ENCODE results near the gene SURF6. TPM values are rescaled to one million over a fixed set of nuclear protein-coding genes. Genes with fewer than 3 reads are reported as not detected.

SURF6 gene
- total RNA-seq, 2 donors from 2014 or later = 20.8 to 37.9 TPM

DNA sequence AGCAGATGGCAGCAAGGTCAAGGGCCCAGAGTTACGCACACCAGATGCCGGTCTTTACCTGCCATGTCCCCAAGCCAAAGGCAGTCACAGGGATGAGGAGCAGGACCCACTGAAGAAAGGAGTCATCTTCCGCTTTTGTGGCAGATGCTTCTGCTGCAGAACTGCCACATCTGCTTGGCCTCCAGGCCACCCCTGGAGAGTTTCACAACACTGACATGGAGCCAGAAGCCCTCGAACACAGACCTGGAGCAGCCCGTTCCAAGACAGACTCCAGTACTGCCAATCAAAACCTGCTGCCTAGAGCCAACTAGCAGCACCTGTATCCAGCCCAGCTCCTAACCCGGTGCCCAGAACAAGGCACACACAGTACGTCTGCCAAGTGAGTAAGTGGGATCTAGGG, 18.8 kb upstream of the SURF6 start:
- Histone ChIP-seq H3K4me3 (no peak overlapping the region), H3K4me1 (peaks cover 52% of the 10 kb centered on the region), H3K27ac (no peak overlapping the region), H3K36me3 (replicated peaks in 1 of 2; ENCODE audit: insufficient read depth in 1 of 2, low read depth in 2 of 2) (peaks cover 5 to 23% of the 10 kb centered on the region in 2 donors), H3K27me3 (no peaks in the 10 kb centered on the region), H3K9me3 (no peaks in the 10 kb centered on the region)
- no peak for TF ChIP-seq POLR2A (IDR thresholded peaks at IDR 0.05)
- TF ChIP-seq, protein P1, sequence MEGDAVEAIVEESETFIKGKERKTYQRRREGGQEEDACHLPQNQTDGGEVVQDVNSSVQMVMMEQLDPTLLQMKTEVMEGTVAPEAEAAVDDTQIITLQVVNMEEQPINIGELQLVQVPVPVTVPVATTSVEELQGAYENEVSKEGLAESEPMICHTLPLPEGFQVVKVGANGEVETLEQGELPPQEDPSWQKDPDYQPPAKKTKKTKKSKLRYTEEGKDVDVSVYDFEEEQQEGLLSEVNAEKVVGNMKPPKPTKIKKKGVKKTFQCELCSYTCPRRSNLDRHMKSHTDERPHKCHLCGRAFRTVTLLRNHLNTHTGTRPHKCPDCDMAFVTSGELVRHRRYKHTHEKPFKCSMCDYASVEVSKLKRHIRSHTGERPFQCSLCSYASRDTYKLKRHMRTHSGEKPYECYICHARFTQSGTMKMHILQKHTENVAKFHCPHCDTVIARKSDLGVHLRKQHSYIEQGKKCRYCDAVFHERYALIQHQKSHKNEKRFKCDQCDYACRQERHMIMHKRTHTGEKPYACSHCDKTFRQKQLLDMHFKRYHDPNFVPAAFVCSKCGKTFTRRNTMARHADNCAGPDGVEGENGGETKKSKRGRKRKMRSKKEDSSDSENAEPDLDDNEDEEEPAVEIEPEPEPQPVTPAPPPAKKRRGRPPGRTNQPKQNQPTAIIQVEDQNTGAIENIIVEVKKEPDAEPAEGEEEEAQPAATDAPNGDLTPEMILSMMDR (IDR thresholded peaks at IDR 0.05) = no peak
- no peak for ATAC-seq
- 45 to 53% methylated on average over 3 to 7 of the region's 7 CpGs for WGBS, 2 donors
- intact Hi-C loops (cut with DNase I) = no loop called here
- DNase-seq = no peak

DNA sequence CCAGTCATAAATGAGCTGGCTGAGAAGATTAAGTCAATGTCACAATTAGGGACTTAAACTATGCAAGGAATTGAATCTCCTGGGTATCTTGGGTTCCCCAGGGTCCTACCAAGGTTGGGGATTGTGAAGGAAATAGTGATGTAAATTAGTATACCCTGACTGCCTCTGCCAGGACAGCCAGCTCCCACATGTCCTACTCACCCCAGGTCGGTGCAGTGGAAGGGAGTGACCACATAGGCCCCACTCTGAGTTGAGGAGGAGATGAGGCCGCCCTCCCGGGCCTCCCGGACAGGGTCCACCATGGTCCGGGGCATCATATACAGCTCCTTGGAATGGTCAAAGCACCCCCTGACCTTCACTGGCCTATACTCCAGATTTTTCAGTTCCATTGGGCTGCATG, 17.6 kb upstream of the SURF6 start:
- ATAC-seq (no peak), DNase-seq (no peak)
- TF ChIP-seq, protein P1 (IDR thresholded peaks at IDR 0.05) = no peak
- no peak for TF ChIP-seq POLR2A (IDR thresholded peaks at IDR 0.05)
- peaks cover 49% of the 10 kb centered on the region for H3K4me1 ChIP-seq
- intact Hi-C loops (cut with DNase I) = no loop called here
- no peaks in the 10 kb centered on the region for H3K27me3 ChIP-seq
- WGBS, 2 donors = 88 to 100% methylated on average over 2 to 5 of the region's 5 CpGs
- no peak overlapping the region for H3K27ac ChIP-seq
- H3K9me3 ChIP-seq = no peaks in the 10 kb centered on the region
- peaks cover 9 to 26% of the 10 kb centered on the region in 2 donors for H3K36me3 ChIP-seq (replicated peaks in 1 of 2; ENCODE audit: insufficient read depth in 1 of 2, low read depth in 2 of 2)
- H3K4me3 ChIP-seq = no peak overlapping the region

DNA sequence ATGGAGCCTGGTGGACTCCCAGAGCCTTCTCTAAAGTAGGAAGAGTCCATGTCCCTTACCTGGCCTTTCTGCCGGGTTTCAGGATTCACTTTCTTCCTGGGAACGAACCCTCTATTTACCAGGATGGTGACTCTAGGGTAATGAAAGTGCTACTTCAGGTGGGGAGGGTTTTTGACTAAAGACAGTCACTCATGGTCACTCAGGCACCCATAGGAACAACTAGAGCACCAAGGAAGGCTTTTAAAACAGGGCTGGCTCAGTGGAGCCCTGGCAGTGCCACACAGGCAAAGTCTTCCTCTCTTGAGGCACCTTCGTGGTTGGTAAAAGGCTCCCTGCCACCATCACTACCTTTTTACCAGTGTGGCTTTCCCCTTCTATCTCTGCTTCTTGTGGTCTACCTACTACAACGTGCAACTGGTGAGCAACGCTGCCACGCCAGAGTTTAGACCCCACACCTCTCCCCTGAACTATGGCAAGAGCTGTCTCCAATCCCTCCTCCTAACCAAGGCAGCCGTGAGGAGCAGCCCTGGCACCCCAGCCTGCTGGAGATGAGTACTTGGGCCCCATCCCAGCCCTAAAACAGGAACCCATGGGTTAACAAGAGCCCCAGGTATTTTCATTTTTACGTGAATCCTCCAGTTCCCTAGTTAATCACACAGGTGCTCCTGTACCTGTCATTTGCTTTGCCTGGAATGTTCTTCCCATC, 16.8 kb upstream of the SURF6 start:
- DNase-seq (no peak), ATAC-seq (no peak)
- Histone ChIP-seq H3K27ac (no peak overlapping the region), H3K4me3 (no peak overlapping the region), H3K9me3 (no peaks in the 10 kb centered on the region), H3K27me3 (no peaks in the 10 kb centered on the region), H3K36me3 (replicated peaks in 1 of 2; ENCODE audit: insufficient read depth in 1 of 2, low read depth in 2 of 2) (peaks cover 9 to 26% of the 10 kb centered on the region in 2 donors), H3K4me1 (peaks cover 42% of the 10 kb centered on the region)
- TF ChIP-seq POLR2A (IDR thresholded peaks at IDR 0.05) = no peak
- TF ChIP-seq, protein P1 (IDR thresholded peaks at IDR 0.05) = no peak
- intact Hi-C loops (cut with DNase I) = no loop called here
- WGBS, 2 donors = 67 to 73% methylated on average over 8 of the region's 8 CpGs

DNA sequence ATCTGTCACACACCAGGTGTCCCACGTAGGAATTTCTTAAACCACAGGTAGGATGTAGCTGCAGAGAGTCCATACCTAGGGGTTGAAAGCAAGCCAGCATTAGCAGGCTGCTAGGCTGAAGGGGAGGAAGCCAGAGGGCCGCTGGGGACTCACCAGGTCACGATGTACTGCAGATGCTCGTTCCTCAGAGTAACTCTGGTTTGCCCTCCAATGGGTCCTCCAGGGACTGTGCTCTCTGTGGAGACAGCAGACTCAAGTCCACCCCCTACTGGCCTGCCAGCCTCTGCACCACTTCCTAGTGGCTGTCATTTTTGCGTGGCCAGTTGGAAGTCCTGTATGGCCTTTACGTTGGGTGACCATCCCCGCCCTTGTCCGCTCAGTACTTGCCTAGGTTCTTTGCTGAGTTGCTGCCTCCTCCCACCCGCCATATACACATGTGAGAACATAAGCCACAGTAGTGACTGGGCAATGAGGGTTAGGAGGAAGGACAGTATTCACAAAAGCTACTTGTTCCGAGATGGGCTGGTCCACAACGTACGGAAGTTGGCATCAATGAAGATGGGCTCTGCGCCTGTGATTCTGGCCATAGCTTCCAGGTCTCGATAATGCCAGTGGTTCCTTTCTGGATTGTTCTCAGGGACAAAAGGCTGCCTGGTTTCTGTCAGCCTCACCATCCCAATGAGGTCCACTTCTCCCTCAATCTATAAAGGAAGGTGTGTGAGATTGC, 16.1 kb upstream of the SURF6 start:
- DNase-seq (peak in 3 of 4 donors; percentile 44 to 55 (median 46)), ATAC-seq (no peak)
- 78 to 87% methylated on average over 13 to 14 of the region's 14 CpGs for WGBS, 2 donors
- H3K4me1 ChIP-seq = peaks cover 35% of the 10 kb centered on the region
- H3K27me3 ChIP-seq = no peaks in the 10 kb centered on the region
- peaks cover 9 to 26% of the 10 kb centered on the region in 2 donors for H3K36me3 ChIP-seq (replicated peaks in 1 of 2; ENCODE audit: insufficient read depth in 1 of 2, low read depth in 2 of 2)
- H3K27ac ChIP-seq = no peak overlapping the region
- no peaks in the 10 kb centered on the region for H3K9me3 ChIP-seq
- TF ChIP-seq, protein P1 (IDR thresholded peaks at IDR 0.05) = peak in 5 of 7 experiments; percentile 17 to 52 (median 41)
- TF ChIP-seq POLR2A (IDR thresholded peaks at IDR 0.05) = no peak
- no peak overlapping the region for H3K4me3 ChIP-seq
- intact Hi-C loops (cut with DNase I) = no loop called here

Data from body of pancreas (tissue), 4 donors.